CD4-positive, alpha-beta T cell treated with Interferon alpha-2 for 1 hour (primary cell): ENCODE data around the gene RAB22A.
"Not testable (repeated sequence)": the region's sequence is repeated elsewhere in the genome, so short reads cannot be mapped to it uniquely, and the experiment has no call there.

Source experiments
- DNase-seq, 2 donors: peaks; one replicate each; pipeline ENCODE4 v3.0.0-alpha.2; 2020 to 2022

The RAB22A gene

DNA sequence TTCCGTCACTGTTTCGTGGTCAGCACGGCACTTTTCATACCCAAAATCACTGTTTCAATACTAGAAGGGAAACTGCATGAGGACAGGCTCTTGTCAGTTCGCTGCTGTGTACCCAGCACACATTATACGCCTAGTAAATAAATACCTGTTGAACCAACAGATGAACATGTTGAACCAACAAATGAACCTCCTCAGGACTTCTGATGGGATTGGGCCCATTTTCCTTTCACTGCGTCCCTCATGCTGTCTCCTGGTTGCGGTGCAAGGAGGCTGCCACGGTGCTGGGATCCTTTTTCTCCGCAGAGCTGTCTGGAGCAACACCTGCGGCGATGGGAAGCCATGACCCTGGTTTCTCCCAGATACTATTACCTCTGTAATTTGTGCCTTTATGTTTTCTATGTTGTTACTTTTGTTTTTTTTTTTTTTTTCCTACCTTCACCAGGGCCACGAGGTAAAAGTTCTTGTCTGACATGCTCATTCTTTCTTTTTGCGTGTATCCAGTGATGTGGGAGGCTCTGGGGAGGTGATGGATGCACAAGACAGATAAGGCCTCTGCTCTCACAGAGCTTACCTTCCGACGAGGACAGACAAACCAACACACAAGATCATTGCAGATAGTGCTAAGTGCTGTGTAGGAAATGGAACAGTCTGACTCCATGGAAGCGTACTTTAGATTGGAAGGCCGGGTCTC is 80.6 kb downstream of the RAB22A start:
- no peak for DNase-seq

DNA sequence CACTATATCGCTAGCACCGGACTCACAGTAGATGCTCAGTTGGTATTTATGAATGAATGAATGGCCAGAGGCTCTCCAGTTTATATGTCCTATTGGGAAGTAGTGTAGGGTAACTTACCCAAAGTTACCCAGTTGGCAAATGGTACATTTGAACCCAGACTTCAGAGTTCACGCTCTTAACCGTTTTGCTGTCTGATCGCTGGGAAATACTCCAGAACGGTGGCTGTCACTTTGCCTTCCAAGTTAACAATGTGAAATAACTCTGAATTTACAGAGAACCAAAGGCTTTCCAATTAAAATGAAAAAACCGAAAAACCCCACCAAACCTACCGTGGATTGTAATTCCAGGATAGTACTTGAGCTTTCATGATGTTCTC is 81.1 kb downstream of the RAB22A start:
- no peak for DNase-seq

DNA sequence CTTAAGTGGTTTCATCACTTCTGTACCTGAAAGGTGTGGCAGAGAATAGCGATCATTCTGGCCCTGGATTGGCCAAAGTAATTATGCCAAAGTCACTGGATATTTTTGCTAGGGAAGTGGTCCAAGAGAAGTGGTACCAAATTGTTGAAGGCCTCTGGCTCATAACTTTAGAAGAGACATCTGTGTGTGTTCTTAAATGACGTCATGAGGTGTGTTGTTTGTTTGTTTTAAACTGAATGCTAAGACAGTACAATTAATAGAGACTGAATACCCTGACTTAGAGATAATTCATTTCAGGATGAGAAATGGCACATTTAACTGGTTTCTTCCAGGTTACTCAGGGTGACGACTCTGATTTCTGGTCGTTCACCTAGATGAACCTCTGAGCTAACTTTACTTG is 82.8 kb downstream of the RAB22A start:
- DNase-seq, result no peak

DNA sequence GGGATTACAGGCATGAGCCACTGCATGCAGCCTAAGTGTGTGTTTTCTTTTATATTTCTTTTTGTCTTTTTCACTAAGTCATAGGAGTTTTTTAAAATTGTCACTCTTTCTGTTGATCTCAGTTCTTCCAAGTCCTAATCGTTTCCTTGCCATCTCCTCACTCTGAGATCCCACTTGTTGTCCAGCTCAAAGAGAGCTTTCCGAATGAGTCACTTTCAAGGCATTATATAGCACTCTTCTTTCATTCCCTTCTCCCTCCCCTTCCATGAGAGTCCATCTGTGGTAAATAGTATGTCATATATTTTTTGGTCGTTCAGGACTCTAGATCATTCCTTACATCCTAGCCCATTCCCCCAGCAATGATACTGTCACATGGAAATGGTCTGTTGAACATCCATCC is 83.8 kb downstream of the RAB22A start:
- DNase-seq, result no peak

DNA sequence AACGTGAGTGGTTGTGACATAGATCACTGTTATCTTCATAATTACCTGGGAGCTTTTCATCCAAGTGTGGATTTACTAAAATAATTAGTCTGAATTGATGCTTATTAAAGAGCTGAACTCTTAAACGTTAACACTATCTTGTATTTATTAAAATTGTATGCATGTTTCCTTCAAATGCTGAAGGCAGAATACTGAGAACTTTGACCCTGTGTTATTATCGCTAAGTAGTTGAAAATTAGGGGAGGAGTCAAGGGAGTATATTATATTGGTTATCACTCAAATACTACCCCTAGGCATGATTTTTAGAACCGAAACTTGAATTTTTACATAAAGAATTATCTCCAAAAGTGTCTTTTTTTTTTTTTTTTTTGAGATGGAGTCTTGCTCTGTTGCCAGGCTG is 85.3 kb downstream of the RAB22A start:
- DNase-seq, result no peak

DNA sequence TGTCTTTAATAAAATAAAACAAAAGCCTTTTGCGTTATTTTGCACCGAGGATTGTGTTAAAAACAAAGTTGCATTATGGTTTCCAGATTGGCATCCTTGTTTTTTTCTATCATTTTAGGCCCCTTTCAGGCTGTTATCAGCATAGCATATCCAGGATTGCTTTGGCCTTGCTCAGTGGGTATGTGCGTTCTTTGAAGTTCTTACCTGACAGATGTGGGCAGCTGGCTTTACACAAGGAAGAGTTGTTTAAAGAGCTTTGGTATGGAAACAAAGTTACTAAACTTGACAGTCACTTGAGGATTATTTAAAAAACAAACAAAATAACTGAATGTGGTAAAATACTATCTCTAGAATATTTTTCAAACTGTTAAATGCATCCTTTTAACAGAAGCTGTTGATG is 86.1 kb downstream of the RAB22A start:
- no peak for DNase-seq

DNA sequence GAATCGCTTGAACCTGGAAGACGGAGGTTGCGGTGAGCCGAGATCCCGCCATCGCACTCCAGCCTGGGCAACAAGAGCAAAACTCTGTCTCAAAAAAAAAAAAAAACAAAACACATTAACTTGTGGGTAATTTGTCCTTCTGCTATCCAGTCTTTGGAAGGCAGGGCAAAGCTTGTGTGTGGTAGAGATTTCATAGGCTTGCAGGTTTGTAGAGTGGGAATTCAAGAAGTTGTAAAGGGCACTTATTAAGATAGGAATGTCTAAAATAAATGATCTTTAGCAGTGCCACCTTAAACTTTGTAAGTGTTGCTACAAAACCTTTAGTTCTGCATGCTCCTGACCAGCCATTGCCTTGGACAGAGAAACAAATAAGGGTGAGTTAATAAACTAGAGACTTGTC is 87.9 kb downstream of the RAB22A start:
- DNase-seq, result no peak

DNA sequence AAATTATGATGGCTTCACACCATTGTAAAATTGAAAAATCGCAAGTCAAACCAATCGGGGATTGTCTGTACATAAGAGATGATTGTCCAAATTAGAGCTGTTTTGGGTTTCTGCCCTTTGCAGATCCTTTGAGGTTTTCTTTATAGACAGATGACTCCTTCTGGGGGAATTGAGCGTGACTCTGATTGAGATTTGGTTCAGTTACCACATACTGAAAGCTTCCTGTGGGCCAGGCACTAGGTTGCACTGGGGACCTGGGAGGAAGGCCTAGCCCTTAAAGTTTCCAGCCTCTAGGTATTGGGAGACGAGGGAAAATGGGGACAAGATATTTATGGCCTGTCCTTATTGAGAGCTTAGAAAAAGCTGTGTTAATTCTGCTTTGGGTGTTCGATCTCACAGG is 88.7 kb downstream of the RAB22A start:
- DNase-seq, result no peak

DNA sequence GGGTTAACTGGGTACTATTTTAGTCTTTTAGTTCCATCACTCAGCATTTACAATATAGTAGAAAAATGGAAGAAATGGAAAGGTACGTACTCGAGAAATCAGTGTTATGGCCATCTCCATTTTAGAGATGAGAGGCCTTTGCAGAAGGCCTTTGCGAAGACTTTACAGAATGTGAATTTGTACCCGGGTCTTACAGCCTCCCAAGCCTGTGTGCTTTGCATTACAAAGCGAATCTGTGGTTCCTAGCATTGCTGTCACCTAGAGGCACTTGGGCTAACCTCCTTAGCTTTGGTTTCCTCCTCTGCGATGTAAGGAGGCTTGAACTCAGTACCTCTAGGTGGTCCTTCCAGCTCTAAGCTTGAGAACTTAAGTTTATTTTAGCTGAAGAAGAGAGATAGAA is 90.4 kb downstream of the RAB22A start:
- DNase-seq, result no peak

DNA sequence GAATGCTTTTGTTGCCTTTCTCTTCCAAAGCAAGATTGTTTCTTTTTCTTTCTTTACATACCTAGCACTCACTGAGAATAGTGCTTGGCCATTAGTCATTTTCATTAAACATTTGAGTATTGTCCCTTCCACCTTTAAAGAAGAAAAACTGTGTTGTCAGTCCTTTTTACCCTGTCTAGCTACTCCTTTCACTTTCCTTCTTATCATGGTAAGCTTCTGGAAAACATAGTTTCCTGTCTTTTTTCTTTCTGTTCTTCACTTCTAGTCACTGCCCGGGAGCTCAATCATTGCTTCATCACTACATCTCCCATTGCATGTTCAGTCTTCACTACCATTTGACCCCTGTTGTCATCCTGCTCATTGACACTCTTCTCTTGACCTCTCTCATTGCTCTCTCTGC is 91.6 kb downstream of the RAB22A start:
- DNase-seq, result no peak

DNA sequence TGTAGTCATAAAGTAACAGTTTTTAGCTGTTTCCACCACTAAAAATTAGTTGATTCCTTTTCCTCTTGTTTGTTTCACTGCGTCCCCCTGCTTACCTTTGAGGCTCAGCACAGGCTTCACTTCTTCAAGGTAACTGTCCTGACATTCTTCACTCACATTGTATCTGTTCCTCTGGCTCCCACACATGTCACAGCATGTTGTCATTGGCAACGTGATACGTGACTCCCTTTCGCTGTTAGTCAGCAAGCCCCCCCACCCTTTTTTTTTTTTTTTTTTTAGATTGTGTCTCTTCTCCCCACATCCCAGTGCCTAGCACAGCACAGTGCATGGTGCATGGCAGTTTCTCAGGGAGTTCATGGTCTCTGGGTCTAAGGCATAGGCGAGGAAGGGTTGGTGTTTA is 92.8 kb downstream of the RAB22A start:
- DNase-seq, result no peak

DNA sequence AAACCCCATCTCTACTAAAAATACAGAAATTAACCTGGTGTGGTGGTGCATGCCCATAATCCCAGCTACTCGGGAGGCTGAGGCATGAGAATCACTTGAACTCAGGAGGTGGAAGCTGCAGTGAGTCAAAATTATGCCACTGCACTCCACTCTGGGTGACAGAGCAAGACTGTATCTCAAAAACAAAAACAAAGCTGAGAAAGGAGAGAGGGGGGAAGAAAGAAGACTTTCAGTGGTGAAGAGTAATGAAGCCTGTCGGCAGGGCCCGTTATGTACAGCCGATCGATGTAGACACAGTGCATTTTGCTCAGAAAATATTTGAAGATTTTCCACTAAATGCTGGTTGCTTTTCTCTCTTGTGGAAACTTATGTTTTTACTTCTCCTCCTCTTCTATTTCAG is 93.3 kb downstream of the RAB22A start:
- no peak for DNase-seq

DNA sequence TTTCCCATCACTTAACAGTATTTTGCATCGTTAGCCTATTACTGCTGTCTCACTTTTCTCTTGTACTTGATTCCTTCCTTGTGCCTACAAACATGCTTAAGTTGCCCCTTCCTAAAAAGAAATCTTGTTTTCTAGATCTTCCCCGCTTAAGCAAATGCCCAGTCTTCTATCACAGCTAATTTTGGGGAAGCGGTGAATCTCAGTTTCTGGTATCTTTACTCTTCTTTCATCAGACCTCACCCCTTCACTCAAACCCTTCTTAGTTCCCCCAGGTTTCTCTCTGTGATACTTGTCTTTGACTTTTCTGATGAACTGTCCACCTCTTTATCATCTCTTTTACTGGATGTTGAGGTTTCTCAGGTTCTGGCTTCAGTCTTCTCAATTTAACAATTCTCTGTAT is 93.8 kb downstream of the RAB22A start:
- no peak for DNase-seq

DNA sequence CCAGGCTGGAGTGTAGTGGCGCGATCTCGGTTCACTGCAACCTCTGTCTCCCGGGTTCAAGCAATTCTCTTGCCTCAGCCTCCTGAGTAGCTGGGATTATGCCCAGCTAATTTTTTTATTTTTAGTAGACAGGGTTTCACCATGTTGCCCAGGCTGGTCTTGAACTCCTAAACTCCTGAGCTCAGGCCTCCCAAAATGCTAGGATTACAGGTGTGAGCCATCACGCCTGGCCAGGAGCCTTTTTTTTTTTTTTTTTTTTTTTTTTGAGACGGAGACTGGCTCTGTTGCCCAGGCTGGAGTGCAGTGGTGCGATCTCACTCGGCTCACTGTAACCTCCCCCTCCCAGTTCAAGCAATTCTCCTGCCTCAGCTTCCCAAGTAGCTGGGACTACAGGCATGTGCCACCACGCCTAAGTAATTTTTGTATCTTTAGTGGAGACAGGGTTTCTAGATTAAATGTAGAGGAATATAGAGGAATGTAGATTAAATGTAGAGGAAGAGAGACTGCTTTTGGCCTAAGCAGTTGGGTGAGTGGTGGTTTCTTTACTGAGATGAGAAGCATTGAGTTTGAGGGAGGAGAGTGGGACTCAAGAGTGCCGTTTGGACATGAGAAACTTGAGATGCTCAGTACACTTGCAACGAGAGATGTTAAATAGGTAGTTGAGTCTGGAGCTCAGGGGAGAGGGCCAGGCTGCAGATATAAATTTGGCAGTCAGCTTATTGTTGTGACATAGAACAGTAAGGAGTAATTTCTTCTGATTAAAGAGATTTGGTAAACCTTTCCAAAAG is 96.2 kb downstream of the RAB22A start:
- no peak for DNase-seq

DNA sequence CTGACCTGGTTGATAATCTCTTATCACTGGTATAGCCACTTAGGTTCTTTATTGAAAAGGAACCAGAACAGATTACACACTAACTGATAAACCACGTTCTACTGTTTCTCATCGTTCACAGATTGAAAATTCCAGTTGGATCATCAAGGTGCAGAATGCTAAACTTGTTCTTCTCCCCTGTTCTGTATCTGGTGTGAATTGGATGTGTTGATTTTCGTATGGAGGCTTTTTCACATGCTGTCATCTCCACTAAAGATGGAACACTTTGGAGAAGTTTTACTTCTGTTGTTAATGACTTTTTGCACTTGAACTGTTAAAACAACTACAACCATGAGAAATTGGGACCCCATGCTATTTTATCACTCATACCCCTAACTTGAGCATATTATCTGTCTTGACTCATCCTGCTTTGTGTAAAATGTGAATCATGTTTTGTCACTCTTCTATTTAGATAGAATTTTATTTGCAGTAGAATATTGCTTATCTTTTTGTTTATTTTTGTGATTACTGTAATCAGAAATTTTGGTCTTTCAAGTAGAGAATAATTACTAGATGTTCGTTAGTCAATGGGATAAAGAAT is 97.0 kb downstream of the RAB22A start:
- DNase-seq, result no peak

DNA sequence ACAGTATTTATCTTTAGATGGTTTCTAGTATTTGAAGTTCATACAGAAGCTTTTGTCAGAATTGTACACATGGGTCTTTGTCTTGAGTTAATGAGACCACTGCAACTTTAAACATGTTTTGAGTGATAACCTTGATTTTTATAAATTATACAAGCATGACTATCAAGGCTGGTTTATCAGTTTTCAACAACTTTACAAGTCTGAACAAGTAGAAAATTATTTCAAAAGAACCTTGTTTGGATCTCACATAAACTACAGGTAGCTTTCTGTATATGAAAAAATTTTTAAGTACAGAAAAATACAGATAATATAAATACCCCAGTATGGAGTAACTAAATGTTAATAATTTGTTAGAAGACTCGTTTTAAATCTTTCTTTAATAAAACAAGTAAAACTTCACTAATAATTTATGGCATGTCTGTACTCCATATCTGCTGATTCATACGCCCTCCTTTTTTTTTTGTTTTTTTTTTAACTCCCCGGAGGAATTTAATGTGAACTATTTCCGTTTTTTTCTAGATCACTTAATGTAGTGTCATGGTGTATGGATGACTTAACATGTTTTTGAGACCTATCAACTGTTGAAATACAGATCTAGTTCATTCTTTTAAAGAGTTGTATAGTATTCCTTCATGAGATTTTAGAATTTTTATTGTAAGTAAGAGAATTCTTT is 97.8 kb downstream of the RAB22A start:
- no peak for DNase-seq

DNA sequence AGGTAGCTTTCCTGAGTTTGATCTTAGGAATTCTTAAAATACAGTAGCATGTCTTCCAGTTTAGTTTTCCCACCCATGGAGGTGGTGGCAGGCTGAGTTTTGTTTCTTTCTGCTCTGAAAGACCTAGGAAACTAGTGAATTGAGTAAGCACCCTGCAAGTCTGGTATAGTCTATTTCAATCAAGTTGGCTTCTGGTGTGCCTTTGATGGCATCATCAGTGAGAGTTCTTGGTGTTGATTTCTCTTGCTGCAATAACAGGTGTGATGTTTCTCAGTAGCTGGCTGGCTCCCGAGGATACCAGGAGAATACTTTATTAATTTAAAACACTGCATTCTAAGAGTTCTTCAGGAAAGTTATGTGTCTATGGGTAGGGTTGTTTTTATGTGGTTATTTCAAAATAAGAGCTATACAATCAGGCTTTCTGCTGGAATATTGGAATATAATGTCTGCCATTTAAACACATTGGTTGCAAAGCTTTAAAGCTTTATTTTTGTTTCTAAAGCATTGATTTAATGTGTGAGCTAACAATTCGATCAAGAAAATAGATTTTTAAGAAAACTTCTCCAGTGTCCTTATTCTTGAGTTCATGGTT is 98.5 kb downstream of the RAB22A start:
- DNase-seq, result peak in 1 of 2 donors; percentile 45

DNA sequence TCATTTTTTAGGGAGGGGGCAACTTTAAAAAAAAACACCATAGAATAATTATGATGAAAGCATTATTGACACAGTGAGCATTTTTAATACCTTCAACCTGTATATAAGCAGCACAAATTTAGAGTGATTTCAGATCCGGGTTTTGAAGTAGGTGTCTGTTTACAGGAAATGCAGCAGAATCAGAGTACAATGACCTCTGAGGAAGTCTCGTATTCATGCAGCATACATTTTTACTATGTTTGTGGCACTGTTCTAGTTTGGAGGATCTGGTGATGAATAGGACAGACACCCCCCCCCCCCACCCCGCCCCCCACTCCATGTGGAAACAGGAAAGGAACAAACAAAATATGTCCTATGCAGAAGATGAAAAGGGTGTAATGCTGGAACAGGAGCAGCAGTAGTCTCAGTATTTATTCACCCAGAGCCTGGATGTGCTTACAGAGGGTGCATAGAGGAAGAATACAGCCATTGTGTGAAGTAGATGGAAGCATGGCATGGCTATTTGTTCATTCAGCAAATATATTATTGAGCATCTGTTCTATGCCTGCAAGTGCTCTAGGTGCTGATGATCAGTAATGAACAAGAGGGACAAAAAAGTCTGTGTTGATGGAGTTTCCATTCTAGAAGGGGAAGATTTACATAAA is 99.2 kb downstream of the RAB22A start:
- peak in 1 of 2 donors; percentile 60 for DNase-seq

DNA sequence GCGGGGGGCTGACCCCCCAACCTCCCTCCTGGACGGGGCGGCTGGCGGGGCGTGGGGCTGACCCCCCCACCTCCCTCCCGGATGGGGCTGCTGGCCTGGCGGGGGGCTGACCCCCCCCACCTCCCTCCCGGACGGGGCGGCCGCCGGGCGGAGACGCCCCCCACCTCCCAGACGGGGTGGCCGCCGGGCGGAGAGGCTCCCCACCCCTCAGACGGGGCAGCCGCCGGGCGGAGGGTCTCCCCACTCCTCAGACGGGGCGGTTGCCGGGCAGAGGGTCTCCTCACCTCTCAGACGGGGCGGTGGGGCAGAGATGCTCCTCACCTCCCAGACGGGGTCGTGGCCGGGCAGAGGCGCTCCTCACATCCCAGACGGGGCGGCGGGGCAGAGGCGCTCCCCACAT is 104.7 kb downstream of the RAB22A start:
- DNase-seq, result not testable (repeated sequence)

DNA sequence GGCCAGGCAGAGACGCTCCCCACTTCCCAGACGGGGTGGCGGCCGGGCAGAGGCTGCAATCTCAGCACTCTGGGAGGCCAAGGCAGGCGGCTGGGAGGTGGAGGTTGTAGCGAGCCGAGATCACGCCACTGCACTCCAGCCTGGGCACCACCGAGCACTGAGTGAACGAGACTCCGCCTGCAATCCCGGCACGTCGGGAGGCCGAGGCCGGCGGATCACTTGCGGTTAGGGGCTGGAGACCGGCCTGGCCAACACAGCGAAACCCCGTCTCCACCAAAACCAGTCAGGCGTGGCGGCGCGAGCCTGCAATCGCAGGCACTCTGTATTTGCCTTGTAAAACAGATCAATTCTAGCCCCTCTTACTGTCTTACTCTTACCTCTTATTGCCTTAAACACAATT is 105.3 kb downstream of the RAB22A start:
- not testable (repeated sequence) for DNase-seq

DNA sequence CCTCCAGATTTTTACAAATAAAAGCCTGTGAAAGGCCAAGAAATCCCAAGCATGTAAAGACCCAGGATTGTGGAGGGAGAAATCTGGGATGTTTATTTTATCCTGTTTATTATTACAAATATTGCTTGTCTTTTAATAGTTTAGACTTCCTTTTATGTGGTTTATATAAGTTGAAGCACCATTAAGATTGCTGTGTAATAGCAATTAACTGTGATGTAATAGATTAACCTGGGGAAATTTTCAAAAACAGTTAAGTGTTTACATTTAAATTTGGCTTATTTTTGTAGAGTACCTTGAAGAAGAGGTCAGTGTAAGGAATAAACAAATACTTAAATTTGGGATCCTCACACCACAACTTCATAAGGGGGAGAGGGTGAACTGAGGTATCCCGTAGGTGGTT is 106.5 kb downstream of the RAB22A start:
- DNase-seq, result no peak

DNA sequence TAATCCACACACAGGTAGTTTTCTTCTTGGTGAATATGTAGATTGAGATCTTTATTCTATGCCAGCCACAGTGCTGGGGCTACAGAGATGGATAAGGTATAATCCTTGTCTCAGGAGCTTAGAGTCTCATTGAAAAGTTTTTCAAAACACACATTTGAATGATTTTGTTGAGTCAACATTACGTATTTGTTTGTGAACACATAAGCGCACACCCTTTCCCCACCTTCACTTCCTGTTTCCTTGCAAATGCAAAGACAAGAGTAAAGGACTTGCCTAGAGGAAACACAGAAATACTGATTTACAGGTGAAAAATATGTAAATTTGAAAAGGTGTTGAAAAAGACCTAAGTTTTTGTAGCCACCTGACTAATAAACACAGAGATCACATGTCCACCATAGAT is 107.3 kb downstream of the RAB22A start:
- peak; percentile 10 to 58 for DNase-seq
